ENCODE data around the gene ARHGAP10.

The ARHGAP10 gene

GRCh38 chr4:148030193-148030873 lies 298.4 kb downstream of the ARHGAP10 start:
- no peak for DNase-seq (ENCODE audit: low spot score)

DNA sequence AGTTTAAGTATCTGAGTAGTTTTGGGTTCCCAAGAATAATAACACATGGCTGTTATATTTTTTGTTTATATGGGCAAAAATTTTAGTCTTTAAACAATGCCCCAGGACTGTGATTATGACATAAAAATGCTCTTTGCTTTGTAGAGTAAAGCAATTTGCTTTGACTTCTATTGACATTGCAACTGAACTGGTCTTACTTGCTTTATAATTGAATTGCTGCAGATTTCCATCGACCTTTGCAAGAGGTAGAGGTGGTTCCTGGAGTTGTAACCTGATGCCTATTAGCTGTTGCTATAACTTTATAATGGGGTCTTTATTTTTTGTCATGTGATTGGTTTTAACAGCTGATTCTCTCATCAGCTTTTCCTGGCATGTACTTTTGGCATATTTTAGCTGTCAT lies 302.9 kb downstream of the ARHGAP10 start:
- no peak for DNase-seq (ENCODE audit: low spot score)

- no peak for DNase-seq (ENCODE audit: low spot score)
Measured at GRCh38 chr4:148041606-148042329, 309.9 kb downstream of the ARHGAP10 start.

- DNase-seq (ENCODE audit: low spot score) = no peak
Measured at GRCh38 chr4:148044089-148044911, 312.4 kb downstream of the ARHGAP10 start.

- no peak for DNase-seq (ENCODE audit: low spot score)
Measured at GRCh38 chr4:148044912-148045352, 313.0 kb downstream of the ARHGAP10 start.

GRCh38 chr4:148048598-148048997 lies 316.7 kb downstream of the ARHGAP10 start:
- no peak for DNase-seq (ENCODE audit: low spot score)

- DNase-seq (ENCODE audit: low spot score) = no peak
Measured at GRCh38 chr4:148051403-148051802, 319.5 kb downstream of the ARHGAP10 start.

GRCh38 chr4:148052448-148052847 lies 320.6 kb downstream of the ARHGAP10 start:
- DNase-seq (ENCODE audit: low spot score) = no peak

DNA sequence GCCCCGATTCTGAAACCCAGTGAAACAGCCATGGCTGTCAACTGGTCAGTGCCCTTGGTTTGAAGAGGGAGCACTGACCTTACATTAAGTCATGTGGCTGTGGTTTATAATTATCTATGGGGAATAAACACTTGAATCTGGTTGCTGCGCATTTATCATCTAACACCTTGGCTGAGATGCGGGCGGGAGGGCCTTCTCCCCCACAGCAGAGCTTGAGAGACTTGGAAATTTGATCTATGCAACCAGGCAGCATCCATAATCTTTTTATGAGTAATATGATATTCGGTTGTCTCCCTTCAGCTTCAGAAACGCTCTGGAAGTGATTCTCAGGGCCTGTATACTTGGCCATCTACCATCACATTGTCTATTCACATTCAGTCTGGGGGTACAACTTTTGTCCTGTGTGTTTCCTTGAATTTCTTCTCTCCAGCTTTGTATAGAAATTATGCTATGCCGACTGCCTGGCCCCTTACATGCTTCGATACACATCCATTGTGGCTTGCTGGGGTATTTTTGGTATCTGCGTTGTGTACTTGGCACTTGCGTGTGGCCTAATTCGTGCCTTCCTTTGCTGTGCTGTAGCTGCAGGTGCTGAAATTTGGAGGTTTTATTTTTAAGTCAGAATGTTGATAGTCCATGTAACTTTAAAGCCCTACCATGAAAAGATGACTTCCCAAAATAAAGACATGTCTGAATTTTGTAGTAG lies 321.6 kb downstream of the ARHGAP10 start:
- DNase-seq (ENCODE audit: low spot score) = no peak

GRCh38 chr4:148054275-148054674 lies 322.4 kb downstream of the ARHGAP10 start:
- no peak for DNase-seq (ENCODE audit: low spot score)

DNA sequence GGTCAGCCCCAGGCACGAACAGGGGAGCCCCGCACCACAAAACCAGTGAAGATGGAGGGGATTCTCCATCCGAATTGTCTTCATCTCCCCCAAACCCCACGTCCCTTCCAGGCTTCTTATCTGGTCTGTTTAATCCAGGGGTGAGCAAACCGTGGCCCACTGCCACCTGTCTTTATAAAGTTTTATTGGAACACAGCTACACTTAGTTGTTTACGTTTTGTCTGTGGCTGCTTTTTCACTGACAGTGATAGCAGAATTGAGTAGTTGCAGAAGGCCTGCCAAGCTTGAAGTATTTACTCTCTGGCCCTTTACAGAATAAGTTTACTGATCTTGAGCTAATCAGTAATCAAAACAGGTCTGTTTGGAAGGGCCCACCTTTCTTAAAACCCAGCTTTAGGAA lies 324.0 kb downstream of the ARHGAP10 start:
- DNase-seq (ENCODE audit: low spot score) = no peak

DNA sequence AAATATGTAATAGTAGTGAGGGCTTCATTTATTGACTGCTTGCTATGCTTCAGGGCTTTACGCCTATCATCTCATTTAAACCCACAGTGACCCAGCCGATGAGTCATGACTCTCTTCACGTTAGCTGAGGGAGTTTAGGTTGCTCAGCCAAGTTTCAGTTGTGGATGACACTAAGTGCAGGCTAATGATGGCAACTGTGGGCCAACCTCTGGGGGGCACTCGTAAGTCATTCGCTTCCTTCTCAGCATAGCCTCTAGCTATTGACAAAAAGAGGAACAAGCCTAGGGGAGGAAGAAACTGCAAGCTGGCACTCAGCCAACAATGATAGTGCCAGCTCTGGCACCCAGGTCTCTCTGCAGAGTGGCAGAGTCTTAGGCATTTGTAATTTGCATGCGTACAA lies 325.0 kb downstream of the ARHGAP10 start:
- DNase-seq (ENCODE audit: low spot score) = peak; percentile 59

GRCh38 chr4:148057516-148057915 lies 325.6 kb downstream of the ARHGAP10 start:
- peak; percentile 31 for DNase-seq (ENCODE audit: low spot score)

DNA sequence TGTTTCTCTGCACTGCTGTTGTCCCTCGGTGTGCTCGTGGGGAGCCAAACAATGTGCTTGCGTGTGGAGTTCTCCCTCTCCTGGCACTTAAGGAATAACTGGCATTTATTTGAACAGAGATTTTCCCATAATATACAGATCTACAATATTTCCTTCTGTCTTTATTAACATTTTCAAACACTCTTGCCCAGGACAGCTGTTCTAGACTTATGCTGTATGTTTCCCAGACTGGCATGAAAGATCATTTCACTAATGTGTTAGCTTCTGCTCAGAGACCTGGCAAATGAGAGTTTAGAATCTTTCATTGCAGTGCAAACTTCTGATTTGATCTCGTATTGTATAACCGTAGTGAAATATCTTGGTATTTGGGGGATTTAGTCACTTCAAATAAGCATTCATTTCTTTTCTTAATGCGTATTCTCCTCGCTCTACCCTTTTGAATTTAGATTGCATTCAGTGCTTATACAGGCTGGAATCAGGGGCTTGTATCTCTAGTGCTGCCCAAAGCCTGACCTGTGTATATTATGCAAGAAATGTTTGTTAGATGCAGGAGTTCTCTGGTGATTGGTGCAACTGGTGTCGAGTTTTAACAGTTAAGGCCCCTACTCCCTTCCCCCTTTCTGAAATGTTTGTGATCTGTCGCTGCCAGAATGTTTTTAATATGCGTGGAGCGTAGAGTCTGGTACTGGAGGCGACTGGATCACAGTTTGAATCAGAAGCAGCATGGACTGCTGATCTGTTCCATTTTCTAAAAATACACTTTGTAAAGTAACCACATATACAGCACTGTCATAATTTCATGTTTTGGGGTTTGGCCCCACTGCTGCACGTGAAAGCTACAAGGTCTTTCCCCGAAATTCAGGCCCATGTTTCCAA lies 326.3 kb downstream of the ARHGAP10 start:
- no peak for DNase-seq (ENCODE audit: low spot score)

DNA sequence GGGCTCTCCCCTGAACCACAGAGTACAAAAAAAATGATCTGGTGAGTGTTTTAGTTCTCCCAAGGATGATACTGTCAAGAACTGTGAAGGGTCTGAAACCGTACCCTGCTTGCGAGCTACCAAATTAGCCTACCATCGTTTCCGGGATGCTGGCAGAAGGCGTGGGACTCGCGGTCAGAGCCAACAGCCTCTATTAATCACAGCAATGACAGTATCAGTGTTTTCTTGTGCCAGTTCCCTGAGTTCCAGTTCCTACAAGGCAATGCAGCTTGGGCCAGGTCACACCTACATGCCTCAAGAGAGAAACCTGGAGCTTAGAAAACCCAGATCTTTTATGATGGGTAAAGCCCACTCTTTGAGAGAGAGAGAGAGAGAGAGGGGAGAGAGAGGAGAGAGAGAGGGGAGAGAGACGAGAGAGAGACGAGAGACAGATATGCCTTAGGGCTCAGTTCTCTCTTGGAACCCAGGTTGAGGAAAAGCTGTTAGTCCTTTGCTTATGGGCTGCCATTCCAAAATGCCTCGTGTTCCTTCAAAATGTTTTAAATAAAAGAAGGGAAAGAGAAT lies 327.8 kb downstream of the ARHGAP10 start:
- DNase-seq (ENCODE audit: low spot score) = no peak

DNA sequence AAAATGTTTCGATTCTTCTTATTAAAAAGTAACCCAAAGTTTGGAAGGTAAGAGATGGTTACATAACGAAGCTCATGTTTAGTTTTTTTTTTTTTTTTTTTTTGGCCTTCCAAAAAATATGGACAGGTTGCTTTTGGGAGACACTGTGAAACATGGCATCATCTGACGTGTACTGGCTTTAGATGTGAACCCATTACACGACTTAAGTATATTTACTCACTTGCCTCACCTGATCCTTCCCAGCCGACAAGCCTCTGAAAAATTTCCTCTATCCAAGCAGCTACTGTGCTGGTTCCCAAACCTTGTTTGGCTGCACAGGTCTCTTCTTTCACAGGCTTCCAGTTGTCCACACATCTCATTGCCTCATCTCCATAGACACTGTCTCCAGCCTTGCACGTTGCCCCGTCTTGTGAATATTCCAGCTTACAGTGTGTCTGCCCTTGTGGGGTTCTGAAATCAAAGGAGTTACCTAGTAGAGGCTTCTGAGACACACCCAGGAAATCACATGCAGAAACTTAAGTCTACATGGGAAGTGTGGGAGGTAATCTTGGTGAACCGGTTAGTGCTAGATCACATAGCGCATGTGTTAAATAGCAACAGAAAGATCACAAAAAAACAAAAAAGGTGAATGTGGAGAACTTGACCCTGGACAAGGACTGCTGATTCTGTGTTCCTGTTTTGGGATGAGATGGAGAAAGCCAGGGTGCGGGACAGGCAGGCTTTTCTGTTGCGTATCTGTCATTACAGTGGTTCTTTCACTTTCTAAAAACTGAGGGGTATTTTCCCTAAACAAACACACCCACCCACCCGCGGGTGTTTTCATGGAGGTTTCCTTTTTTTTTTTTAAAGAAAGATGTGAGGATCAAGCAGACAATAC lies 328.6 kb downstream of the ARHGAP10 start:
- no peak for DNase-seq (ENCODE audit: low spot score)

DNA sequence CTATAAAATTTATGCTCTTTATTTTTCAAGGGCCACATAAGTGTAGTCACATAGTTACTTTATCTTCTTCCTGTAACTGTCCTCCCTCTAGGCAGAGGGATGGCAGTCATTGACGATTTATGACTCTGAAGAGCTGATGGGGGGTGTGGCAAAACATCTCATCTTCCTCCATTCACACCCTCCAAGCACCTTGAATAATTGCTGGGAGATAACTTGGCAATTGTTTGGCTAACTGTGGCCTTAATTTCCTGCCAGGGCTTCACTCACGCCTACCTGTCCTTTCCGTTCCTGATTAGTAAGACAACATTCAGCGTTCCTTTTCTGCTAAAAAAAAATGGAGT lies 329.2 kb downstream of the ARHGAP10 start:
- no peak for DNase-seq (ENCODE audit: low spot score)

DNA sequence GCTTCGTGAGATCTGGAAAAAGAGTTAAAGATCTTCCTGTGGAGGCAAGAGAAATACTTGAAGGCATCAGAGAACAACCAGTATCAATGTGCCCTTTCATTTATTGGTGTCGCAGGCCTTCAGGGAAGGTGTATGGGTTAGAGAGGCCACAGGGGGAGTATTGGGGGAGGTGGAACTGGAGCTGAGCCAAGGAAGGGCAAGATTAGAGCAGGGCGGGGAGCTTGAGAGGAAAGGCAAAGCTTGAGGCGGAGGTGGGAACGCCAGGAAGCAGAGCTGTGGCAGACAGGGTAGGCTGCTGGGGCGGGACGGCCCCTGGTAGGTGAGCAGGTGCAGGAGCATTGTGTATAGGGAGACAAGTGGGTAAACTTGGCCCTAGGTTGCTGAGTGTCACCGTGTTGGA lies 329.9 kb downstream of the ARHGAP10 start:
- no peak for DNase-seq (ENCODE audit: low spot score)

DNA sequence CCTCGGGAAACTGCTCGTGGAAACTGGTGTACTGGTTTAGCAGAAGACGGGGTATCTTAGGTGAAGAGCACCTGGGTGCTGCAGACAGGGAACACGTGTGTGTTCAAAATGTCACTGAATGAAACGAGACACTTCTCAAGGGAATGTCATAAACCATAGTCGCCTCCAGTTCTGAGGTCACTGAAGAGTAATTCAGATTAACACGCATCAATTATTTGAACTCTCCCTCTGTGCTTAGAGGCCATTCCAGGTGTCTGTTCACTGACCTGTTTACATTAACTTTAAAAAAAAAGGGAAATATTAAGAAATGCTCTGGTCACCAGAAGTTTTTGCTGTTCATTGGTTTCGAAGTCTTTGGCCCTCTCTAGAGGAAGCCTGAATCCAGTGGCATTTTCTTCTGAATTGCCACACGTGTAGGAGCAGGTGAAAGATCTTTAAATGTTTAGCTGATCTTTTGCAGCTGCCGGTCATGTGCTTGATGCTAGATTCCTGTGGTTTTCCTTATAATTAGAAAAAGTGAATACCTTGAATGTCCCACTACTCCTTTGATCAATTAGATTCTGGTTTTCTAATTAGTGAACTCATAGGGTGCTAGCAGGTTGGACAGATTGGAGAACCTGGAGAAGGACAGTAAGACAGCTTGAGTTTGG lies 330.5 kb downstream of the ARHGAP10 start:
- no peak for DNase-seq (ENCODE audit: low spot score)

Measured in germinal center (tissue), 1 donor.